ENCODE measurements around the gene HDAC4.

Gene HDAC4

GRCh38 chr2:239262484-239263230 is 138.2 kb downstream of the HDAC4 start:
- DNase-seq: no peak

DNA sequence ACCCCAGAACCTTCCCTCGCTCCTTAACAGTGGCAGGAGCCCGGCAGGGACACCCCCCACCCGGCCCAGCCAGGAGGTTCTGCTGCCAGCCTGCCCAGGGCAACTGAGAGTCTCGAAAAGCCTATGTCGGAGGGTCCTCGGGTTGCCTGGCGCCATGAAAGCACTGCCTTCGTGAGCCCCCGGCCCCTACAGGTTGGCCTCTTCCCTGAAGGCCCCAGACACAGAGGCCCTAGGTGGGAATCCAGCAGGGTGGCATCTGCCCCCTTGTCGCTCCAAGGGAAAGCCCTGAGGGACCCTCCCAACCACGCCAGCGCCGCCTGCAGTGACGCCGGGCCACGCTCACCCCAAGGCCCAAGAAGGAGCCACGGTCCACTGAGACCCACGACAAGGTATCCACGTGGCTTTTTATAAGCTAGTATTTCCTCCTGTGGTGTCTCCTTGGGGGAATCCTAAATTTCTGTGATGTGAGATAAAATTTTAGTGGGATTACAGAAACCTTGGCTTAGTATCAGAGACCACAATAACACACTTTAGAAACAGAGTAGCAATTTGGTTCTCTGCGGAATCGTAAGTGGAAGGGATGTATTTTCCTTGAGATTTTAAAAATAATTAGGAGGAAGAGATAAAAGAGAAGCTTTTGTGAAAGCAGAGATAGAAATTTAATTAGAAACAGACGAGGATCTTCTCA is 138.9 kb downstream of the HDAC4 start:
- DNase-seq: no peak

GRCh38 chr2:239261356-239261755 is 139.5 kb downstream of the HDAC4 start:
- DNase-seq: no peak

DNA sequence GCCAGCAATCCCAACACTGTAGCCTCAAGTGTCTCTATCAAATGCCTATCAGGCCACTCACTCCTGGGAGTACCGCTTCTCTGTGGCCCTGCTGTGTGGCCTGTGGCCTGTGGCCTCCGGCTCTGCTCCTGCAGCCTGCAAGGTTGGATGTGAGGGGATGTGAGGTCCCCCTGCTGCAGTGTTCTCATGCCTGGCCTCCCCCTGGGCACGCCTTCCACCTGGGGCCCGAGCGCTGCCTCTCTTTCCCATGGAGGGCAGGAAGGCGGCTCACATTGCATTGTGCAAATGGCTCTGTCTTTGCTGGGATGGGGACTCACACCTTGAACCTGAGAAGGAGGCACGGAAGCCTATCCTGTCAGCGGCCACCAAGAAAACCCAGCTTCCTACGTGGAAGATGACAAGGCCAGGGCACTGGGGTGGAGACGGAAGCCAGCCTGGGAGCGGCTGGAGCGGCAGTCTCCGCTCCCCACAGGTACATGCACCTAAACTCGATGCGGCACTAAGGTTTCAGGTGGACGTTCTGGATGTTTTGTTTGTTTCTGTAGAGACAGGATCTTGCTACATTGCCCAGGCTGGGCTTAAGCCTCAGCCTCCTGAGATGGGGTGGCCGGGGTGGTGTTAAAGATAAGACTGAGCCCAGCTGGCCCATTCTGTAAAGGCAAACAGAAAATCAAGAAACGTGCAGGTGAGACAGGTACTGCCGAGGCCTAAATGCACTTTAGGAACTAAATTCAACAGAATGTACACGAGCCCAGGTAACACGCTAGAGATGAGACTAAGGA is 140.1 kb downstream of the HDAC4 start:
- no peak for DNase-seq

GRCh38 chr2:239259603-239260298 is 141.1 kb downstream of the HDAC4 start:
- no peak for DNase-seq

DNA sequence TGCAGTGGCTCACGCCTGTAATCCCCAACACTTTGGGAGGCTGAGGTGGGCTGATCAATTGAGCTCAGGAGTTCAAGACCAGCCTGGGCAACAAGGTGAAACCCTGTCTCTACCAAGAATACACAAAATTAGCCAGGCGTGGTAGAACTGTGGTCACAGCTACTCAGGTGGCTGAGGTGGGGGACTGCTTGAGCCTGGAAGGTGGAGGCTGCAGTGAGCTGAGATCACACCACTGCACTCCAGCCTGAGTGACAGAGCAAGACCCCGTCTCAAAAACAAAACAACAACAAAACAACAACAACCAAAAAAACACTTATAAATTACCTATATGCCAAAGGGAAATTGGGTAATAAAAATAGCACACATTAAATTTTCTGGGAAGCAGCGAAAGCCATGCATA is 141.6 kb downstream of the HDAC4 start:
- DNase-seq: no peak

DNA sequence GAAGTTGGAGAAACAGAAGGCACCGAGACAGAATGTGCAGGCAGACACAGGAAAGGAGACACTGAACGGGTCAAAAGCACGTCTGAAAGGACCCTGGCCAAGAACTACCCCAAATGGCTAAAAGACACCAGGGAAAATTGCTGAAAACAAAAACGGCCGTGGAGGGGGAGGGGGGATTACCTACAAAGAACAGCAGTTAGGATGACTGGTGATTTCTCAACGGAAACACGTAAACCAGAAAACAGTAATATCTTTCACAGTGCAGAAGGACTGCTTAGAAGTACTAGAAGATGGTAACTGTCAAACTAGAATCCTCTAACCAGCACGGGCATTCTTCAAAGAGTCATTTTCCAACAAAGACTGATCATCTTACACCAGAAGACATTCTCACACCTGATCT is 142.6 kb downstream of the HDAC4 start:
- no peak for DNase-seq

GRCh38 chr2:239257511-239257937 is 143.3 kb downstream of the HDAC4 start:
- no peak for DNase-seq

- DNase-seq: no peak
Observed at GRCh38 chr2:239256350-239256743, 144.5 kb downstream of the HDAC4 start.

- no peak for DNase-seq
Observed at GRCh38 chr2:239255628-239256349, 145.0 kb downstream of the HDAC4 start.

DNA sequence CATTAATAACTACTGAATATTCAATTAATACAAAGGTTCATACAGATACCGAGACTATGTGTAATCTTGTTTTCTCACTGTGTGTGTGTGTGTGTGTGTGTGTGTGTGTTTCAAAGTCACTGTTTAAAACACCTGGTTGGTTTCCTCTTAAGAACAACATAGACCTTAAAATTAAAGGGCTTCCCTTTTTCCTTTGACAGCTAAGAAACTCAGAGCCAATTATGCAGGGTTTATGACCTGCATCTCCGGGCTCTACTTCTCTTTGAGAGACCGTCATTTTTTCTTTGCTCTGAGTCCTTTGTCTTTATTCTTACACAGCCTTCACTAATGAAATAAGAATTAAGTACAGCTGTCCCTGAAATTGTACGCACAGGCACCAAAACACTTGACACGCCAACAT is 145.6 kb downstream of the HDAC4 start:
- DNase-seq: no peak

DNA sequence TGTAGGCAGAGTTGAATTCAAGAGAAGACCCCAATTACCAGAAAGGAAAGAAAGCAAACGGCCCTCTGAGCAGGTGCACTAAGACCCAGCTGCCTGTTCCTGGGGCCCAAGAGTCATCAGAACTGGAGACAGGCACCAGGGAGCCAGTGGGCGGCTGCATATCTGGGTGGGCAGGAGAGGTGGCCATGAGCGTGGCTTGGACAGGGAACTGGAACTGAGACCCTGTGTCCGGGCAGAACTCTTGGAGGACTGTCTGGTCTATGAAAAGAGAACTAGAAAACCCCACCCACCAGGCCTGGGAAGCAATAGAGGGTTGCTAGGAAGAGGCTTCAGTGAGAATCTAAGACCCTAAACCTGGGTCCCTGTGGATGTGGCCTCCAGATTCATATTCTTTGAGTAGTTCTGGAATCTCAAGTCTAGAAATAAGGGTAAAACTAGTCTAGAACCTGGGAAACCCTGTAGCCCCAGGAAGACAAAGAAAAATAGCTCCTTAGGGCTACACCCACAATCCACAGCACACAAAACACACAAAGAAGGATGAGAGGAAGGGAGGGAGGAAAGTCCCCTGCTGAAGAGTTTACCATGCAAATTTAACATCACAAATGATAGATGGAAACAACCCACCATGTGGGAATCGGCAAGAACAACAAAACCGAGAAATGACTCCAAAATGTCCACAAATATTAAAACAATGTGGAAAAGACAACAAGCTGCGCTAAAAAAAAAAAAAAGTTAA is 147.0 kb downstream of the HDAC4 start:
- DNase-seq: no peak

DNA sequence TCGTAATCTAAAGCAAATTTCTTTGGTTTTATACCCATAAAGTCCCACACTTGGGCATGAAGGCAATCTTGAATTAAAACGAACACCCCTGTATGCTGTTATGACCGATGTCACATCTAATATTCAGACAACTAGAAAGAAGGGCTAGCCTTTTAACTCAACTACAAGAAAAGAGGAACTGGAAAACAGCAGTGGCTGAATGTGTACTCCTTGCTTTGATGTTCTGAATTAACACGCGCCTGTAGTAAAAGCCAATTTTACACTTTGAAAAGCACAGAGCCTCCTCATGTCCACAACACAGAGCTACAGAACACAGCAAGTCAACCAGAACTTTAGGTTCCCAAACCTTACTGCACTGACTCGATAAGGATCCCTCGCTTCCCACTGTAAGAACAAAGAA is 147.6 kb downstream of the HDAC4 start:
- no peak for DNase-seq

- DNase-seq: no peak
Observed at GRCh38 chr2:239252801-239253200, 148.0 kb downstream of the HDAC4 start.

GRCh38 chr2:239252393-239252792 is 148.4 kb downstream of the HDAC4 start:
- no peak for DNase-seq

DNA sequence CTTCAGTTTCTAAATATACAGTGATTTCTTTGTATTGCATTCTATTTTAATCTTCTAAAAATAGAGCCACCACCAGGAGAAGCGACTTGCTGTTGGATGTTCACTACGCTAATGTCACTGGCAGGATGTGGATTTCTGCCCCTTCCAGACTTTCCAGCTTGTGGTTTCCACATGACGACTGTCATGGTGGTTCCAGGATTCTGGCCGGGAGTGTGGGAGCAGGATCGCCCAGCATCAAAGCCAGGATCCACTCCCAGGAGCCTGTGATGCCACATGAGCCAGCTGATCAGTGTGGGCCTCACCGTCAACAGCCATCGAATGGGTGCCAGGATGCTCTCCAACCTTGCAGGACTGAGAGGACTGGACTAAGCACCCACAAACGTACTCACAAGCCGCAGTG is 148.8 kb downstream of the HDAC4 start:
- DNase-seq: no peak

DNA sequence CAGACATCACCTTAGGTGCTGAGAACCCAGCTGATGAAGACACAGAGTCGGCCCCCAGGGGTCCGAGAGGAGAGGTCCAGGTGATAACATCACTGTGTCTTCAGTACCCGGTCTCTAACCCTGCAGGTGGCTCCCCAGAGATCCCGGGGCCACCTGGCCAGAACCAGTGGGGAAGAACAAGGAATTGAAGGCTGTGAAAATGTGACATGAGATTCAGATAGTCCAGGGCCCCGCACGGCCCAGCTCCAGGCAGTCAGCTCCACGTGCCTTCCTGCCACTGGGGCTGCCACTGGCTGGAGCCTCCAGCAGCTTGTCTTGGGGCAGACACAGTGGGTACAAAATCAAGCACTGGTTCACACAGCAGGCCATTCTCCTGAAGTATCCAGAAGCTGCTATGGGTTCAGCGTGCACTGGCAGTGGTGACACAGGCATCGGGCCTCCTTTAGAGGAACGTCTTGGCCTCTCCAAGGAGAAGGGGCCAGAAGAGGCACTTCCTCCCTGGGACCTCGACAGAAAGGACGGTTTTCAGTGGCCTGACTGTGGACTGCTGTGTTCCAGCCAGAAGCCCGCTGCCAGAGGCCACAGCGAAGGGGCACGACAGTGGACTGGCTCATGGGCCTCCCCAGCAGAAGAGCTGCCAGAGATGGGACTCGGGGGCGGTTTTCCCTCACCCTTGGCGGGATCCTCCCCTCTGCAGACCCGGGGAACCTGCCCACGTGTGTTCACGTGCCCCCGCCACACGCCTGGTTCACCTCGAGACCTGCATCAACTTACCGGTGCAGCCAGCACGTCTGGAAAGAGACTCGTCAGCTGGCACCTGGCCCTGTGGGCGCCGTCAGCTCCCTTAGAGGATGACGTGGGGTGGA is 150.4 kb downstream of the HDAC4 start:
- DNase-seq: no peak

GRCh38 chr2:239249776-239250175 is 151.0 kb downstream of the HDAC4 start:
- no peak for DNase-seq

DNA sequence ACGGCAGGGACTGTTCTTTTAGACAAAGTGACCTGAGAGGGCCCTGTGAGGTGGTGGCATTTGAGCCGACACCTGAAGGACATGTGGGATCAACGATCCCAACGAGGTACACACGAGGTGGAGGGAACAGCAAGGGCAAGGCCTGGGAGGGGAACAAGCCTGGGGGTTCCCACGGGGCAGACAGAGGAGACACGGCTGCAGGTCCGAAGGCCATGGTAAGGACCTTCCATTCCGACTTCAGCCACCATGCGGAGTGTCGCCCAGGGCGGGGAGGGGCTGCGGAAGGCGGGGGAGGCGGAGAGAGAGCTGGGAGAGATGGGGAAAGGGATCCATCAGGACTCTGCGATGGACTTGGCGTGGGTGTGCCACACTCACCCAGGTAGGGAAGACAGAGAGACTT is 151.8 kb downstream of the HDAC4 start:
- DNase-seq: no peak

DNA sequence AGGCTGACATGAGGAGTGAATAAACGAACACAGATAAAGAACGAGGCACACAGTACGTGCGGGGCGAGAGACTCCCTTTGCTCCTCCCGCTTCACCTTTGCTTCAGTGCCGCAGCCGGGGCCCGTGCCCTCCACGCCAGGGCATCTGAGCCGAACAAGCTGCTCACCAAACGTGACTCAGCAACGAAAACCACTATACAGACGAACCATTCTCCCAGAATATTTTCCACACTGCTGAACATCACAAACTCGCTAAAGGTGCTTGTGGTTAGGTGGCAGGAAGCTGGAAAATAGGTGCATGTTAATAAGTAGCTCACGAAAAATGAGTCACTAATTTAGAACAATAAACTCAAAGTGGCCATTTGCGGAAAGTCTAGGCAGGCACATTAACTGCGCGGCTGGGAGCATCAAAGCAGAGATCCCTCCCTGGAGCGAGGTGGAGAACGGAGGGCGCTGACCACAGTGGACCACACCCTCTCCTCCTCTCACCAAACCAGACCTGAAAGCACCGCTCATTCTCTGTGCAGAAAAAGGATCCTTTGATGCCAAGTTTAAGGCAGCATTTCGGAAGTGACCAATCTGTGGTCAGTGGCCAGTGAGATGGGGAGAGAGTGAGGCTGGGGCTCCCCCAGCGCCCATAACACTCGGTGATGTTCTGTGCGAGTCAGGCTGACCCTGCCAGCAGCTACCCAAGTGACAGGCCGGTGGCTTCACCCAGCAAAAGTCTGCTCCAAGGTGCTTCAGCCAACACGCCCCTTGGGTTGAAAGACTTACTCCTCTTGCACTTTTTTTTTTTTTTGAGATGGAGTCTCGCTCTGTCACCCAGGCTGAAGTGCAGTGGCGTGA is 153.2 kb downstream of the HDAC4 start:
- no peak for DNase-seq
